HG02981 (cell line): ENCODE data around the gene ANKRD34B.
"Not testable (repeated sequence)": the region's sequence is repeated elsewhere in the genome, so short reads cannot be mapped to it uniquely, and the experiment has no call there.

ENCODE experiments used
- ATAC-seq: cut with Tn5 transposase; IDR thresholded peaks from one replicate; pipeline ENCODE4 v1.9.1; 2021; ENCODE audit warnings: mild to moderate bottlenecking, moderate library complexity; ENCODE audit not compliant: unreplicated experiment

Gene ANKRD34B

GRCh38 chr5:80569961-80570786, at the start of gene ANKRD34B:
Gene ANKRD34B, minus strand, starts transcription at chr5:80570280. Its CDS starts 10,261 bp downstream, at chr5:80560019.
- ATAC-seq: no peak

DNA sequence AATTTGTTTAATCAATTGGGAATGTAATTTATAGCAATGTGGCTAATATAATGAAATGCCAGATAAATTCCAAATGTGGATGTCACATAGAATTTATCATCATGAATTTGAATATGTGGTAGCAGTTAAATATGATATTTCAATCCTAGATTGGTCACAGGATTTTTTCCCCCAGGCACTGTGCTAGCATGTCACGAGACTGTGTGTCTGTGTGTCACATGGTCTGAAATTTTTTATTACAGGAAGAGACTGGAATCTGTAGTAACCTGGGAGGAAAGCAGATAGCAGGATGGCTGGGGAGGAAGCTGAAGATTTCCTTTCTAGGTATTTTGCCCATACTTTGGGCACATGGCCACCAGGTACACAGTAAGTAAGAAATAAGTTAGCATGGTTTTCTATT, 49.0 kb upstream of the ANKRD34B start:
- no peak for ATAC-seq

DNA sequence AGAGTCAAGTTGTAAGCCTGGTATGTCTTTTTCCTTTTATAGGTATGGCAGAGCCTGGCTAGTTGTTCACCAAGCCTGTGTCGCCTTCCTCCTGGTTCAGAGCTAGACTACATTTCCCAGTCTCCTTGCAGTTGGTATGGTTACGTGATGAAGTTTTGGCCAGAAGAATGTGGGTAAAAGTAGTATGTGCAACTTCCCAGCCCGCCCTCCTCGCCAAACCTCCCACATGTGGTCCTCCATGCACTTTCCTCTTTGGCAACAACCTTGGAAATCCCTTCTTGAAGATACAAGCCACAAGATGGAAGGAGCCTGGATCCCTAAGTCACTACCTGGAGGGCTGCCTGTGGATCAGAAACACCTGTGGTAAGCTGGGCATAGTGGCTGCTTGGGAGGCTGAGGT, 48.4 kb upstream of the ANKRD34B start:
- ATAC-seq: no peak

DNA sequence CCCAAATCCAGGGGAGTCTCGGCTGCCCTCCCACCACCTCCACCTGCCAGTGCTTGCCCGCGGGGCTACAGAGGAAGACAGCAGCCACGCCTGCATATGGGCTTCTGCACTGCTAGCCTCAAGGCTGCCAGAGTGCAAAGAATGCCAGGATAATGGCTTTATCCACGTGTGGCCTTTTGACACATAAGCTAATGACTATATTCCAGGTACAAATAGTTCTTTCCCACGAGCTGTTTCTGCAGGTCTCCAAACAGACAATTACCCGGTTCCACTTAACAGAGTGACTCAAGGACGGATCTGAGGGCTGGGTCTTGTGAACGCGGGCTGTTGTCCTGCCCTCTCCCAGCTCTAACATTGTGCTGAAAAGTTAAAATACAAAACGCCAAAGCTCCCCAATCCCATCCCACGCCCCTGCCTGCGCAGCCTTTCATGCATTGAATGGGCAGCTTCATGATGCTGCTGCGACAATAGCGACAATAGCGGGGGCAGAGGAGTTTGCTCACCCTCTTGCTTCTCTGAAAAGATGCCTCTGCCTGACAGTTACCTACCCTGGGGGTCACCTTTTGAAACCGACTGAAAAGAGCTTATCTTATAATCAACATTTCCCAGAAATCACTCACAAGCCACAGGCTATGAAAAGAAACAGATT, 45.3 kb upstream of the ANKRD34B start:
- ATAC-seq: no peak

GRCh38 chr5:80609692-80610091, 39.6 kb upstream of the ANKRD34B start:
- no peak for ATAC-seq

- ATAC-seq: no peak
Measured at GRCh38 chr5:80608731-80609130, 38.7 kb upstream of the ANKRD34B start.

DNA sequence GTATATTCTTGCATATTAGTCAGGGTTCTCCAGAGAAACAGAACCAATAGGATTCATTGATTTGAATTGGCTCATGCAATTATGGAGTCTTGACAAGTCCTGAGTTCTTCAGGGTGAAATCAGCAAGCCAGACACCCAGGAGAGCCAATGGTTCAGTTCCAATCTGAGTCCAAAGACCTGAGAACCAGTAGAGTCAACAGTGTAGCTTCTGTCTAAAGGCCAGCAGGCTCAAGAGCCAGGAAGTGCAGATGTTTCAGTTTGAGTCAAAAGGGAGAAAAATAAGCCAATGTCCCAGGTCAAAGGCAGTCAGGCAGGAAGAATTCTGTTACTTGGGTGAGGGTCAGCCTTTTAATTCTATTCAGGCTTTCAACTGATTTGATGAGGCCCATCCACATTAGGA, 37.8 kb upstream of the ANKRD34B start:
- ATAC-seq: peak; percentile 67

GRCh38 chr5:80607343-80607742, 37.3 kb upstream of the ANKRD34B start:
- ATAC-seq: no peak

DNA sequence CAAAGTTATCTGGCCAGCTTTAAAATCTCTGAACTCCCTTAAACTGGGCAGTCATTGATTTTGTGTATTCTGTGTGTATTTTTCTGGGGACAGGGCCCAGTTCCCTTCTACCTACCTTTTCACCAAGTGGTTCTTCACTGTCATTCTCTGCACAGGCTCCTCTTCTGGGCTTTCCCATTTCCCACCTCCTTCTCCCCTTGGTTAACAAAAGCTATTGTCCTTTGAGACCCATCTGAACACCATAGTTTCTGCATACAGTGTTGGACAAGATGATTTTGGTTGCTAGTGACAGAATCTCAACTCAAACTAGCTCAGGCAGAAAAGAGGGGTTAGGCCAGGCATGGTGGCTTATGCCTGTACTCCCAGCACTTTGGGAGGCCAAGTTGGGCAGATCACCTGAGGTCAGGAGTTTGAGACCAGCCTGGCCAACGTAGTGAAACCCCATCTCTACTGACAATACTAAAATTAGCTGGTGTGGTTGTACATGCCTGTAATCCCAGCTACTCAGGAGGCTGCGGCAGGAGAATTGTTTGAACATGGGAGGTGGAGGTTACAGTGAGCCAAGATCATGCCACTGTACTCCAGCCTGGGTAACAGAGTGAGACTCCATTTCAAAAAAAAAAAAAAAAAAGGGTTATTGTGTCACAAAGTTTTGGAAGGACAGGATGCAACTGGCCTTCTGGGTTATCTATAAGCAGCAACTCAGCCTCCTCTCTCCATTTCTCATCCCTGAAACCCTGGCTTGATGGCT, 31.0 kb upstream of the ANKRD34B start:
- no peak for ATAC-seq

DNA sequence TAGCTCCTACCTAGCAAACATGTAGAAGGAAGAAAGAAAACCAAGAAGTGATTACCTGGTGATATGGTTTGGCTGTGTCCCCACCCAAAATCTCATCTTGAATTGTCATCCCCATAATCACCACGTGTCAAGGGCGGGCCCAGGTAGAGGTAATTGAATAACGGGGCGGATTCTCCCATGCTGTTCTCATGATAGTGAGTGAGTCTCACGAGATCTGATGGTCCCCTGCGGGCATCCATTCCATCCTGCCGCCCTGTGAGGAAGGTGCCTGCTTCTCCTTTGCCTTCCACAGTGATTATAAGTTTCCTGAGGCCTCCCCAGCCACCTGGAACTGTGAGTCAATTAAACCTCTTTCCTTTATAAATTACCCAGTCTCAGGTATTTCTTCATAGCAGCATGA, 27.4 kb upstream of the ANKRD34B start:
- no peak for ATAC-seq

DNA sequence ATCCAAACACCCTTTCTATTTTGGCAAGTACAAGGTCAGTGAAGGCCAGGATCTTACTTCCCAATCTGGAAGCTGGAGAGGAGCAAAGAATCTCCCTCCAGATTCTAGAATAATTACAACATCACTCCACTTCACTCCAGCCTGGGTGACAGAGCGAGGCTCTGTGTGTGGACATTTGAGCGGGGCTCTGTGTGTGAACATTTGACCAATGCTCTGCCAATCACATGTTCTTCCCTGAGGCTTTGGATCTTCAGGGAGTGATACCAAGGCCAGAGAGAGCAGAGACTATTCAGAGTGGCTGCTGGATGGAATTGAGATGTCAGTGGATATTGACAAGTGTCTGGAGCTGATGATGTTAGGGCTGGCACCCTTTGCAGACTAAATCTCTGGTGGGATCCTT, 24.7 kb upstream of the ANKRD34B start:
- ATAC-seq: no peak

GRCh38 chr5:80592761-80593160, 22.7 kb upstream of the ANKRD34B start:
- ATAC-seq: no peak

GRCh38 chr5:80592105-80592504, 22.0 kb upstream of the ANKRD34B start:
- ATAC-seq: no peak

DNA sequence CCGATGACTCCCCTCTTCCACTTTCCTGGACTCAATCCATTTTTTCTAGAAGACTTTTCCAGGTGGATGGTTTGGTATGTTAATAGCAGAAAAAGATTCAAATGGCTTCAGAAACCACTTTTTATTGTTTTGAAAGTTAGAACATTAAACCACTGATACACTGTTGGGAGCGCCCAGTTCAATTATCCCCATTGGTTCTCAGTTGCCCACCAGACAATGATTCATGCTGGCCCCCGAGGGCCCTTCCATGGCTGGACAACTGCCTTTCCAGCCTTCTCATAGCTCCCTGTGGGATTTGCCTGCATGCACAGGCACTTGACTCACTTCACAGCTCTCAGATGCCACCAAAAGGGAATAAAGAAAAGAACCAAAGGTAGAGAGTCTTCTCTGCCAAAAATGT, 21.3 kb upstream of the ANKRD34B start:
- no peak for ATAC-seq

GRCh38 chr5:80590766-80591165, 20.7 kb upstream of the ANKRD34B start:
- ATAC-seq: no peak

- no peak for ATAC-seq
Measured at GRCh38 chr5:80588858-80589540, 18.9 kb upstream of the ANKRD34B start.

DNA sequence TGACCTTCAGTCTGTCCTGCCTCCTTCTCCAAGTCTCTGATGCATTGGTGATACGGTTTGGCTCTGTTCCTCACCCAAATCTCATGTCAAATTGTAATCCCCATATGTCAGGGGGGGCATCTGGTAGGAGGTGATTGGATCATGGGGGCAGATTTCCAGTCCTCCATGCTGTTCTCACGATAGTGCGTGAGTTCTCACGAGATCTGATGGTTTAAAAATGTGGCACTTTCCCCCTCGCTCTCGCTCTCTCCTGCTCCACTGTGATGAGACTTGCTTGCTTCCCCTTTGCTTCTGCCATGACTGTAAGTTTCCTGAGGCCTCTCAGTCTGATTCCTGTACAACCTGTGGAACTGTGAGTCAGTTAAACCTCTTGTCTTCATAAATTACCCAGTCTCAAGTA, 14.7 kb upstream of the ANKRD34B start:
- no peak for ATAC-seq

DNA sequence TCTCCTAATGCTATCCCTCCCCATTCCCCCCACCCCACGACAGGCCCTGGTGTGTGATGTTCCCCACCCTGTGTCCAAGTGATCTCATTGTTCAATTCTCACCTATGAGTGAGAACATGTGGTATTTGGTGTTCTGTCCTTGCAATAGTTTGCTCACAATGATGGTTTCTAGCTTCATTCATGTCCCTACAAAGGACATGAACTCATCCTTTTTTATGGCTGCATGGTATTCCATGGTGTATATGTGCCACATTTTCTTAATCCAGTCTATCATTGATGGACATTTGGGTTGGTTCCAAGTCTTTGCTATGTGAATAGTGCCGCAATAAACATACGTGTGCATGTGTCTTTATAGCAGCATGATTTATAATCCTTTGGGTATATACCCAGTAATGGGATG, 10.2 kb upstream of the ANKRD34B start:
- ATAC-seq: not testable (repeated sequence)

DNA sequence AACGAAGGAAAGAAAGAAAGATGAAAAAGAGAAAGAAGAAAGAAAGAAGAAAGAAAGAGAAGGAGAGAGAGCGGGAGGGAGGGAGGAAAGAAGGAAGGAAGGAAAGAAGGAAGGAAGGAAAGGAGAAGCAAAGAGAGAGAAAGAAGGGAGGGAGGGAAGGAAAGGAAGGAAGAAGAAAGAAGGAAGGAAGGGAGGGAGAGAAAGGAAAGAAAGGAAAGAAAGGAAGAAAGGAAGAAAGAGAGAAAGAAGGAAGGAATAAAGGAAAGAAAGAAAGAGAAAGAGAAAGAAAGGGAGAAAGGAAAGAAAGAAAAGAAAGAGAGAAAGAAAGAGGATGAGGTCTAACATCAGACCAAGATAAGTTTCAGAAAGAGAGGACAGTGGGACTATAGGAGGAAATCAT, 9.0 kb upstream of the ANKRD34B start:
- no peak for ATAC-seq

DNA sequence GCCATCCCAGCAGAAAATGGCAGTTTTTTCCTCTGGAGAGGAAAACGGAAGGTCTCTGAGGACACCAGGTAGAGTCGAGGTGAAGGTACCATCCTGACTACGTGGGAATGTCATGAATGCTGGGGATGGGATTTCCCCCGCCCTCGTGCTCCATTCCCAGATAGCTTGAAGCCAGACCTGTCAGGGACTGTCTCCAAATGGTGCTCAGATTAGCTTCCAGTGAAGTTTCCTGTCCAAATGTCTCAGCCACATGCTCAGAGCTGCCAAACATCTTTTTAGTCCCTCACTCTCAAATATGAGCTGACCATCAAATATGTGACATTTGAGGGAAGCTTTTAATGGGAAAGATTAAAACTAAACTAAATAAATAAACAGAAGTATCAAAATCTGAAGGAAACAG, 7.6 kb upstream of the ANKRD34B start:
- no peak for ATAC-seq

DNA sequence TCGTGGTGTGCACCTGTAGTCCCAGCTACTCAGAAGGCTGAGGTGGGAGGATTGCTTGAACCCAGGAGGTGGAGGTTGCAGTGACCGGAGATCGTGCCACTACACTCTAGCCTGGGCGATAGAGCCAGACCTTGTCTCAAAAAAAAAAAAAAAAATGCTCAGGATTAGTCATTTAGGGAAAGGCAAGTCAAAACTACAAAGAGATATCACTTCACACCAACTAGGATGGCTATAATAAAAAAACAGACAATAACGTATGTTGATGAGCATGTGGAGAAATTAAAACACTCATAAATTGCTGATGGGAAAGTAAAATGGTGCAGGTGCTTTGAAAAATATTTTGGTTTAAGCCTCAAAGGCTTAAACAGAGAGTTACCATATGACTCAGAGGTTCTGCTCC, 6.3 kb upstream of the ANKRD34B start:
- no peak for ATAC-seq
